Measurements from ENCODE around the gene UBTD2. TPM values are rescaled to one million over a fixed set of nuclear protein-coding genes. Genes with fewer than 3 reads are reported as not detected.
"Not testable (repeated sequence)": the region's sequence is repeated elsewhere in the genome, so short reads cannot be mapped to it uniquely, and the experiment has no call there.

UBTD2 gene
- total RNA-seq, 1 experiment from 2014 or later, result 15.5 TPM

GRCh38 chr5:172197775-172198174 lies 85.8 kb downstream of the UBTD2 start:
- not testable (repeated sequence) for DNase-seq (ENCODE audit: low read depth)

DNA sequence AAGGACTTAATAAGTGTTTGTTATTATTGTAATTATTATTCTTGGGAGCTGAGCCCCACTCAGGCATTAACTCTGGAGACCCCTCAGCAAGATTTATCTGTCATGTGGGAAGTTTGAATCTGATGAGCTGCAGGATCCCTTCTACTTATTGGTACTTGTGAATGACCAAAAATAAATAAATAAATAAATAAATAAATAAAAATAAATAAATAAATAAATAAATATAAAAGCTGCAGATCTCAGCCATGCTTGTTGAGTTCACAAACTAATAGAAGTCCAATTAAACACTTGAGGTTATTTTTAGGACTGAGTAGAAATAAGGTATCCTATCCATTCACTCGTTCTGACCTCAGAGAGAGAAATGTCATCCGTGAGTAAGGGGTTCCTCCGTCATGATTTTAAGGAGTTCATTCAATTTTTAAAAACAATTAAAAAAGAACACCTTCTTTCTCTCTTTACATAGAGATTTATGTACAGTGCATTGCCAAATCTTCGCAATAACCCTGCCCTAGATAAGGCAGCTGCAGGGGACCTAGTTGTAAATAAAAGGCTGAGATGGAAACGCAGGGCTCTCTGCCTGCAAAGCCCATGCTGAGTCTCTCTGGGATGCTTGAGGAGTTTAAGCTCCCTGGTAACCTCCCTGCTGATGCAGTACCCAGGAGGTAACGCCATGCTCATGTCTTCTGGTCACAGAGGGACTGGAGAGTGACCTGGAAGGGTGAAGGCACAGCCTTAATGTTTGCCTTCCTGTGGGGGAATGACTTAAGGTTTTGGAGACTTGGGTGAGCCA lies 88.4 kb downstream of the UBTD2 start:
- DNase-seq (ENCODE audit: low read depth), result no peak

- no peak for DNase-seq (ENCODE audit: low read depth)
Observed at GRCh38 chr5:172193872-172194271, 89.7 kb downstream of the UBTD2 start, which contains the start of gene EFCAB9. EFCAB9 (plus strand) TSS chr5:172194172; CDS start chr5:172194173, 1 bp downstream.

- DNase-seq (ENCODE audit: low read depth), result no peak
Observed at GRCh38 chr5:172189693-172190296, 93.8 kb downstream of the UBTD2 start.

DNA sequence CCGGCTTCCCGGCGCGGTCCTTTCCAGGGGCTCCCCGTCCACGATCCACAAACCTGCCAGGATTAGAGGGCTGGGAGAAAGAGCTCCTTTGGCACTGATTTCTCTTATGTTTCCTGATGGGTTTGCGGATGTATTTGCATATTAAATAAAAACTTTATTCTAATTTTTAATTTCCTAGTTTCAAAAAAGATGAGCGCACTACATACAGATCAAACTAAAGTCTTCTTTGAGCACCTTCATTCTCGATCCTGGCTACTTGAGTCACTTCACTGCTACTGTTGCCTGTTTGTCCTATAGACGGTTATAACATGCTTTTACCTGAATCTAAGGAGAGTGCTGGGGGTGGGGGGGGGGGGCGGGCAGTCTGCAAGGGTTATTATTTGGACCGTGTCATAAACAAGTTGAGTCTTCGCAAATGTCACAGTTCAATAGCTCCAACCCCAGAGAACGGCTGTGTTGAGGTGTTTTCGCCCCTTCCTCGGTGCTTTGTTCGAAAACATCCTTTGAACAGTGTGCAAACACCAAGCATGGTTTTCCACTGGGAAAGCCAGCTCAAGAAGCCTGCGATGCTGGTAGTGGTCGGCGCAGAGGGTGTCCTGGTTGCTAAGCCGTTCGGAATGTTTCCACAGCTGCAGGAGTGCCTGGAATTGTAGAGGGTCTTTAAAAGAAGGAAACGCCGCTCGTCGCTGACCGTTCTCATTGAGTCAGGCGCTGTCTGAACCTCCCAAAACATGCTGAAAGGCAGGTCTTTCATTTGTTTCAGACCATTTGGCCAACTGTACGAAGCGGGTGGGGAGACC lies 94.5 kb downstream of the UBTD2 start:
- DNase-seq (ENCODE audit: low read depth), result no peak

- peak; percentile 90 for DNase-seq (ENCODE audit: low read depth)
Observed at GRCh38 chr5:172188033-172188892, 95.3 kb downstream of the UBTD2 start, which contains the start of gene STK10. STK10 (minus strand) TSS chr5:172188224; CDS start chr5:172188042, 182 bp downstream.

- DNase-seq (ENCODE audit: low read depth), result peak; percentile 82
Observed at GRCh38 chr5:172187118-172188032, 96.2 kb downstream of the UBTD2 start.

DNA sequence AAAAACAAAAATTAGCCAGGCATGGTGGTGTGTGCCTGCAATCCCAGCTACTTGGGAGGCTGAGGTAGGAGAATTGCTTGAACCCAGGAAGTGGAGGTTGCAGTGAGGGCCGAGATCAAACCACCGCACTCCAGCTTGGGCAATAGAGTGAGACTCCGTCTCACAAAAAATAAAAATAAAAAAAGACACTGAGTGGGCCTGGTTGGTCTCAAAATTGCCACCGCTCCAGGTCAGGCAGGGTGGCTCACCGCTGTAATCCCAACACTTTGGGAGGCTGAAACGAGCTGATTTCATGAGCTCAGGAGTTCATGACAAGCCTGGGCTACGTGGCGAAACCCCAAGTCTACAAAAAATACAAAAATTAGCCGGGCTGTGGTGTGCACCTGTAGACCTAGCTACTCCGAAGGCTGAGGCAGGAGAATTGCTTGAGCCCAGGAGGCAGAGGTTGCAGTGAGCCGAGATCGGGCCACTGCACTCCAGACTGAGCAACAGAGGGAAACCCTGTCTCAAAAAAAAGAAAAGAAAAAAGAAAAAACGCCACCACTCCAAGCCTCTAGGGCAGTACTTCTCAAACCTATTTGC lies 97.4 kb downstream of the UBTD2 start:
- DNase-seq (ENCODE audit: low read depth), result no peak

GRCh38 chr5:172185096-172185461 lies 98.5 kb downstream of the UBTD2 start:
- DNase-seq (ENCODE audit: low read depth), result no peak

DNA sequence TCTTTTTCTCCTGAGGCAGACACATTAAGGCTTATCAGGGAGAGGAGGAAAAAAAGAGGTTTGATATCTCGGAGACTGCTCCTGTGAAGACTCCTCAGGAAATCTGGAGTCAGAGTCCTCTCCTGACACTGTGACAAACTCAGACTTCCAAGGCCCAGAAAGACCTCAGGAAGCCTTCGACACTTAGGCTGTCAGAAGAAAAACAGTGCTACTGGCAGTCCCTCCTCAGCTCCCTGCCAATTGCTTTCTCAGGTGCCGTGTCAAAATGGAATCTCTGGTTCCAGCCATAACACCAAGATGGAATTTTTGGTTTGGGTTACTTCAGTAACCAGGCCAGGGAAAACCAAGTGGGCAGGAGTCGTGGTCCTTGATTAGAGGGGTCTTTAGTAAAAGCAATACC lies 99.7 kb downstream of the UBTD2 start:
- DNase-seq (ENCODE audit: low read depth), result no peak

GRCh38 chr5:172182291-172182690 lies 101.3 kb downstream of the UBTD2 start:
- DNase-seq (ENCODE audit: low read depth), result no peak

DNA sequence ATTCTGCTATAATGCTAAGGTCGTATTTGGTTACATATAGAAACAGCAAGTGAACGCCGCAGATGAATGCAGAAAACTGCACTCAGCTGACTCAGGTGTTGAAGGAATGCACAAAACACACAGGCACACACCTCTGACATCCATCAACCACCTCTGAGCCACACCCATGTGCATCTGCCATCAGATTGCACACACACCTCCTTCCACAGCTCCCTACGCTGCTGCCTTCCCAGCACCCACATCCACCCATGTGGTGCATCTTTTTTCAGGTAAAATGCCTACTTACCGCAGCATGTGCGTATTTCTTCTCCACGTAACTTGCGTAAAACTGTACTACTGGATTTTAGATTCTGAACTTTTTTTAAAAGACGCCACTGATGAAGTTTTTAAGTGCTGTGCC lies 102.6 kb downstream of the UBTD2 start:
- DNase-seq (ENCODE audit: low read depth), result no peak

- DNase-seq (ENCODE audit: low read depth), result no peak
Observed at GRCh38 chr5:172178991-172179989, 104.3 kb downstream of the UBTD2 start.

DNA sequence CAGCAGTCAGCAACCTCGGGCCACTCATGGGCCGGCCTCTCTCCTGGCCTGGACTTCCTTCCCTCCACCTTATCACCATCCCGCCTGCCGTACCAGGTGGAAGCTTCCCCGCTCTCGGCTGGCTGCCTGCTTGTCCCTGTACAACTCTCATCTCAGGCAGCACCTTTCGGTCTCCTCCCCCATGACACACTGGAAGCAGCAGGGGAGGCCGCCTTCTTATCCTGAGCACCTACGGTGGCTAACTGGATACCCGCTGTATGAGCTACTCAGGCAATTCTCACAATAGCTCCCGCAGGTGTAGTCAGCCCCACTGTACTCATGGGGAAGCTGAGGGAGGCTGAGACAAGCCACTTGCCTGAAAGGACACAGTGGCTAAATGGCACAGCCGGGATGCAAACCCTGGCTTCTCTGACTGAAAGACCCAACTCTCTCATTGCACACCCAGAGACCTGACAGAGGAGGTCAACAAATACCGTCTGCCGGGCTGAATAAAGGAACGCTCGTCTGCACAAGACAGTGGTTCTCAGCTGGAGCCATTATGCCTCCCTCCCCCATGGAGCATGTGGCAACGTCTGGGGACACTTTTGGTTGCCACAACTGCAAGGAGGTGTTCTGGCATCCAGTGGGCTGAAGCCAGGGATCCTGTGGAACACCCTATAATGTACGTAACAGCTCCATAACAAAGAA lies 105.1 kb downstream of the UBTD2 start:
- DNase-seq (ENCODE audit: low read depth), result no peak

- no peak for DNase-seq (ENCODE audit: low read depth)
Observed at GRCh38 chr5:172177176-172177575, 106.4 kb downstream of the UBTD2 start.

GRCh38 chr5:172175263-172175719 lies 108.3 kb downstream of the UBTD2 start:
- DNase-seq (ENCODE audit: low read depth), result no peak

DNA sequence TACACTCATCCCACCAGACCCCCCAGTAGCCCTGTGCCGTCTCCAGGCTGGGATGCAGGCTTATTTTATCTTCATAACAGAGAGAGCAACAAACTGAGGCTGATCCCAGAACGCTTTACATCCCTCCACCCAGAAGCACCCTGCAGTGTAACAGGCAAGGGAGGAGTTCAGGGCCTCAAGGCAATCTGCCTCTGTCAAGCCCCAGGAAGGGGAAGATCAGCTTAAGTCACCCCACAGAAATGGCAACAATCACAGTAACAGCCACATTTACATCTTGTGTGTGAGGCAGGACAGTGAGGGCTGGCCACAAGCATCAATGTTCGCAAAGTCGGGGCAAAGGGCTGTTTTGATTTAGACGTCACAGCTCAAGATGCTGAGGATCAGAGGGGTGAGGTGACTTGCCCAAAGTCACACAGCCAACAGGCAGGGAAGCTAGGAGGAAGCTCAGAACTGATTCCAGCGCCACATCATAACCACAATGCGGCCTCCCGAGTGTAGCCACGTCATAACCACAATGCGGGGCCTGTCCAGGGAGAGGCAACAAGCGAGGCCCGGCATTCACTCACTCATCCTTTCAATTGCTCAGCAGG lies 109.9 kb downstream of the UBTD2 start:
- DNase-seq (ENCODE audit: low read depth), result peak; percentile 89

All from HT1080 (cell line).